BE2C (cell line): ENCODE results near the gene NTSR2.

Experiments
- DNase-seq: peaks from one replicate; pipeline ENCODE4 v3.0.0-alpha.2; 2020
- H3K27me3 ChIP-seq: fragments of 250-450 bp; sonication (Bioruptor Pico); 2 replicates; pipeline ENCODE4 v1.5.1; 2020; ENCODE audit warnings: mild to moderate bottlenecking
- H3K36me3 ChIP-seq: fragments of 250-450 bp; sonication (Bioruptor Pico); 2 replicates; pipeline ENCODE4 v1.5.1; 2020; ENCODE audit warnings: mild to moderate bottlenecking
- H3K4me1 ChIP-seq: fragments of 250-450 bp; sonication (Bioruptor Pico); 2 replicates; pipeline ENCODE4 v1.5.1; 2020
- H3K4me3 ChIP-seq: 2 replicates; pipeline ENCODE4 v1.5.1; 2011; ENCODE audit warnings: low read depth, low read length
- H3K9me3 ChIP-seq: fragments of 250-450 bp; sonication (Bioruptor Pico); 2 replicates; pipeline ENCODE4 v1.5.1; 2020
- CTCF ChIP-seq: IDR thresholded peaks from 2 replicates; pipeline ENCODE4 v1.5.1; 2012; ENCODE audit warnings: mild to moderate bottlenecking, low read depth, low read length

NTSR2 gene

GRCh38 chr2:11702946-11703345, 33.0 kb upstream of the NTSR2 start:
- Histone ChIP-seq H3K4me3 (no peak overlapping the region), H3K36me3 (no peaks in the 10 kb centered on the region), H3K4me1 (peaks cover 28% of the 10 kb centered on the region), H3K27me3 (no peaks in the 10 kb centered on the region), H3K9me3 (no peaks in the 10 kb centered on the region)
- no peak for DNase-seq
- TF ChIP-seq CTCF: no peak

GRCh38 chr2:11701751-11702301, 31.8 kb upstream of the NTSR2 start:
- TF ChIP-seq CTCF: no peak
- DNase-seq: no peak
- H3K4me3 ChIP-seq: no peak overlapping the region
- H3K27me3 ChIP-seq: no peaks in the 10 kb centered on the region
- peaks cover 39% of the 10 kb centered on the region for H3K4me1 ChIP-seq
- H3K9me3 ChIP-seq: no peaks in the 10 kb centered on the region
- H3K36me3 ChIP-seq: no peaks in the 10 kb centered on the region

- DNase-seq: no peak
- H3K4me1 ChIP-seq: peaks cover 44% of the 10 kb centered on the region
- H3K4me3 ChIP-seq: no peak overlapping the region
- H3K9me3 ChIP-seq: no peaks in the 10 kb centered on the region
- H3K36me3 ChIP-seq: no peaks in the 10 kb centered on the region
- no peak for TF ChIP-seq CTCF
- H3K27me3 ChIP-seq: no peaks in the 10 kb centered on the region
Observed at GRCh38 chr2:11701206-11701605, 31.2 kb upstream of the NTSR2 start.

- Histone ChIP-seq H3K27me3 (no peaks in the 10 kb centered on the region), H3K9me3 (no peaks in the 10 kb centered on the region), H3K36me3 (no peaks in the 10 kb centered on the region), H3K4me3 (no peak overlapping the region), H3K4me1 (peaks cover 42% of the 10 kb centered on the region)
- DNase-seq: no peak
- no peak for TF ChIP-seq CTCF
Observed at GRCh38 chr2:11699686-11700670, 30.0 kb upstream of the NTSR2 start.

GRCh38 chr2:11698009-11698922, 28.3 kb upstream of the NTSR2 start:
- peaks cover 42% of the 10 kb centered on the region for H3K4me1 ChIP-seq
- TF ChIP-seq CTCF: no peak

More at GRCh38 chr2:11698009-11698922, 28.3 kb upstream of the NTSR2 start:
- Histone ChIP-seq H3K36me3 (no peaks in the 10 kb centered on the region), H3K27me3 (no peaks in the 10 kb centered on the region), H3K9me3 (no peaks in the 10 kb centered on the region), H3K4me3 (no peak overlapping the region)
- DNase-seq: peak; percentile 56
